H1 (cell line): ENCODE results near the gene ARL10. TPM values are rescaled to one million over a fixed set of nuclear protein-coding genes. Genes with fewer than 3 reads are reported as not detected.

Source experiments
- CTCF ChIA-PET: fragments of 300-600 bp; sonication (Branson Sonifier 250); formaldehyde crosslinking; loops from one replicate; lab custom pipeline; 2021; ENCODE audit not compliant: partially characterized antibody; lab: Charles Lee
- POLR2A ChIA-PET: fragments of 300-600 bp; sonication (Branson Sonifier 250); formaldehyde crosslinking; loops from one replicate; lab custom pipeline; 2021; ENCODE audit warnings: inconsistent platforms; ENCODE audit not compliant: partially characterized antibody; lab: Charles Lee
- DNase-seq, 2 experiments: peaks; one replicate each; pipeline versions ENCODE4 v3.0.0 to v3.0.0-alpha.2; 2010 to 2022; ENCODE audit warnings: low spot score in 2 of 2, low read depth in 1 of 2, mixed read lengths in 1 of 2
- FAIRE-seq: peaks from 2 replicates; lab custom pipeline; 2011; peaks lifted over from hg19 to GRCh38; lab: Jason Lieb, UNC
- H2AFZ ChIP-seq: 2 replicates; pipeline ENCODE4 v1.8.1; 2012; ENCODE audit warnings: low read length, inconsistent platforms
- H2AK5ac ChIP-seq: 2 replicates; pipeline ENCODE4 v1.6.1; 2013; ENCODE audit warnings: low read depth, low read length
- H2BK120ac ChIP-seq: replicated peaks from 2 replicates; pipeline ENCODE3; 2013; ENCODE audit warnings: low read depth, low read length, inconsistent platforms
- H2BK12ac ChIP-seq: 2 replicates; pipeline ENCODE4 v1.6.1; 2013; ENCODE audit warnings: low read depth, low read length
- H2BK15ac ChIP-seq: 2 replicates; pipeline ENCODE4 v1.6.1; 2013; ENCODE audit warnings: low read length
- H2BK20ac ChIP-seq: 2 replicates; pipeline ENCODE4 v1.6.1; 2013; ENCODE audit warnings: low read length
- H2BK5ac ChIP-seq: 2 replicates; pipeline ENCODE4 v1.6.1; 2013; ENCODE audit warnings: low read depth, low read length
- H3K14ac ChIP-seq: 2 replicates; pipeline ENCODE4 v1.6.1; 2013; ENCODE audit warnings: inconsistent platforms; ENCODE audit not compliant: insufficient read length
- H3K18ac ChIP-seq: 2 replicates; pipeline ENCODE4 v1.6.1; 2013; ENCODE audit warnings: low read length; ENCODE audit errors: extremely low read depth
- H3K23ac ChIP-seq: 2 replicates; pipeline ENCODE4 v1.6.1; 2013; ENCODE audit warnings: inconsistent platforms; ENCODE audit not compliant: insufficient read length
- H3K23me2 ChIP-seq: 2 replicates; pipeline ENCODE4 v1.6.1; 2013; ENCODE audit warnings: low read depth, low read length
- H3K27ac ChIP-seq: 2 replicates; pipeline ENCODE4 v1.6.1; 2011; ENCODE audit warnings: low read depth, low read length, inconsistent platforms
- H3K27me3 ChIP-seq, 4 experiments: replicated peaks in 1 of 4; 1 replicate in 1 of 4; 2 replicates in 3 of 4; pipeline versions ENCODE4 v1.6.1 to v1.8.1; 2011 to 2013; ENCODE audit warnings: low read length in 3 of 4, mild to moderate bottlenecking in 3 of 4, inconsistent platforms in 2 of 4, mixed read lengths in 2 of 4, moderate library complexity in 1 of 4; ENCODE audit not compliant: control insufficient read depth in 3 of 4, insufficient read depth in 3 of 4; ENCODE audit errors: extremely low read depth in 1 of 4
- H3K36me3 ChIP-seq, 4 experiments: 2 replicates each; pipeline versions ENCODE4 v1.6.1 to v1.8.1; 2011 to 2013; ENCODE audit warnings: mild to moderate bottlenecking in 4 of 4, low read length in 3 of 4, moderate library complexity in 2 of 4, control low read depth in 1 of 4, inconsistent platforms in 1 of 4; ENCODE audit not compliant: insufficient read depth in 4 of 4, control insufficient read depth in 2 of 4
- H3K4ac ChIP-seq: replicated peaks from 2 replicates; pipeline ENCODE3; 2013; ENCODE audit warnings: low read length, low read depth, mixed read lengths, inconsistent platforms; ENCODE audit not compliant: insufficient read length
- H3K4me1 ChIP-seq, 4 experiments: replicated peaks in 1 of 4; 1 replicate in 1 of 4; 2 replicates in 3 of 4; pipeline versions ENCODE4 v1.6.1 to v1.8.1; 2011 to 2013; ENCODE audit warnings: low read length in 3 of 4, inconsistent platforms in 2 of 4, mixed read lengths in 1 of 4; ENCODE audit not compliant: insufficient read depth in 4 of 4, control insufficient read depth in 3 of 4
- H3K4me2 ChIP-seq, 2 experiments: 2 replicates each; pipeline versions ENCODE4 v1.6.1 to v1.8.1; 2011 to 2013; ENCODE audit warnings: low read depth in 2 of 2, low read length in 2 of 2, control low read depth in 1 of 2, inconsistent platforms in 1 of 2, mild to moderate bottlenecking in 1 of 2; ENCODE audit not compliant: insufficient read depth in 1 of 2
- H3K4me3 ChIP-seq, 4 experiments: fragments of 200-600, 300-600 bp in 1 of 4; sonication (generic), shearing (Covaris generic), sonication (Bioruptor Twin) in 1 of 4; 2 replicates each; pipeline versions ENCODE4 v1.5.1 to v1.8.1; 2011 to 2016; ENCODE audit warnings: low read length in 4 of 4, low read depth in 3 of 4, control low read depth in 2 of 4, inconsistent platforms in 2 of 4, mild to moderate bottlenecking in 2 of 4, mixed read lengths in 1 of 4, moderate library complexity in 1 of 4; ENCODE audit not compliant: insufficient read depth in 2 of 4; ENCODE audit errors: extremely low read depth in 1 of 4
- H3K56ac ChIP-seq: replicated peaks from 2 replicates; pipeline ENCODE3; 2013; ENCODE audit warnings: low read depth, mild to moderate bottlenecking, mixed read lengths, low read length, inconsistent platforms; ENCODE audit not compliant: insufficient read length
- H3K79me1 ChIP-seq: 2 replicates; pipeline ENCODE4 v1.6.1; 2013; ENCODE audit warnings: low read depth, low read length, control low read depth
- H3K79me2 ChIP-seq, 2 experiments: 2 replicates each; pipeline versions ENCODE4 v1.6.1 to v1.8.1; 2012 to 2013; ENCODE audit warnings: low read length in 2 of 2, mild to moderate bottlenecking in 2 of 2, inconsistent platforms in 1 of 2; ENCODE audit not compliant: insufficient read depth in 2 of 2, control insufficient read depth in 1 of 2
- H3K9ac ChIP-seq, 4 experiments: replicated peaks in 1 of 4; 1 replicate in 1 of 4; 2 replicates in 3 of 4; pipeline versions ENCODE4 v1.6.1 to v1.8.1; 2011 to 2013; ENCODE audit warnings: low read depth in 3 of 4, low read length in 3 of 4, control low read depth in 2 of 4, mild to moderate bottlenecking in 2 of 4, moderate library complexity in 2 of 4, inconsistent platforms in 1 of 4; ENCODE audit errors: extremely low read depth in 1 of 4
- H3K9me3 ChIP-seq, 2 experiments: 2 replicates each; pipeline versions ENCODE4 v1.6.1 to v1.8.1; 2012 to 2013; ENCODE audit warnings: mild to moderate bottlenecking in 2 of 2, moderate library complexity in 2 of 2, control low read depth in 1 of 2, inconsistent platforms in 1 of 2, low read depth in 1 of 2, low read length in 1 of 2, mixed read lengths in 1 of 2; ENCODE audit not compliant: insufficient read depth in 2 of 2
- H4K20me1 ChIP-seq, 2 experiments: replicated peaks in 1 of 2; 2 replicates each; pipeline versions ENCODE3 to v1.8.1; 2011 to 2013; ENCODE audit warnings: inconsistent platforms in 2 of 2, low read length in 2 of 2, mild to moderate bottlenecking in 1 of 2; ENCODE audit not compliant: insufficient read depth in 2 of 2, control insufficient read depth in 1 of 2
- H4K5ac ChIP-seq: 2 replicates; pipeline ENCODE4 v1.6.1; 2013; ENCODE audit warnings: low read length, low read depth, mixed read lengths, inconsistent platforms; ENCODE audit not compliant: insufficient read length
- H4K8ac ChIP-seq: 2 replicates; pipeline ENCODE4 v1.8.0; 2013; ENCODE audit warnings: mild to moderate bottlenecking, moderate library complexity, low read length, inconsistent platforms; ENCODE audit not compliant: insufficient read depth; ENCODE audit errors: extremely low read depth
- H4K91ac ChIP-seq: replicated peaks from 2 replicates; pipeline ENCODE3; 2013; ENCODE audit warnings: low read length, mixed read lengths, inconsistent platforms; ENCODE audit not compliant: insufficient read length
- ASH2L ChIP-seq: fragments of 200-600, 300-600 bp; sonication (generic); IDR thresholded peaks from one replicate; pipeline ENCODE4 v1.7.1; 2017; ENCODE audit warnings: low read length
- CREB1 ChIP-seq: IDR thresholded peaks from 2 replicates; pipeline ENCODE4 v1.6.1; 2012; ENCODE audit warnings: inconsistent platforms
- CTBP2 ChIP-seq: IDR thresholded peaks from 2 replicates; pipeline ENCODE4 v1.7.0; 2011; ENCODE audit warnings: borderline replicate concordance, mild to moderate bottlenecking, moderate library complexity, mixed read lengths, low read length; ENCODE audit not compliant: insufficient read depth, insufficient read length
- EZH2 ChIP-seq: fragments of 200-600 bp; sonication (generic); IDR thresholded peaks from 2 replicates; pipeline ENCODE4 v1.7.1; 2012; ENCODE audit warnings: low read depth, mild to moderate bottlenecking, moderate library complexity, low read length, inconsistent platforms; ENCODE audit not compliant: severe bottlenecking
- FOSL1 ChIP-seq: IDR thresholded peaks from 2 replicates; pipeline ENCODE4 v1.6.1; 2011; ENCODE audit warnings: mild to moderate bottlenecking, low read depth, low read length, moderate library complexity; ENCODE audit not compliant: insufficient read depth
- HDAC2 ChIP-seq, 2 experiments: fragments of 300-600 bp in 1 of 2; sonication (generic) in 1 of 2; IDR thresholded peaks; 2 replicates each; pipeline ENCODE4 v1.6.1; 2011 to 2012; ENCODE audit warnings: low read depth in 2 of 2, low read length in 2 of 2, mild to moderate bottlenecking in 2 of 2, moderate library complexity in 2 of 2, borderline replicate concordance in 1 of 2, inconsistent platforms in 1 of 2
- JUN ChIP-seq: IDR thresholded peaks from 2 replicates; pipeline ENCODE4 v1.6.1; 2011; ENCODE audit warnings: low read depth, mild to moderate bottlenecking, improper control_type of control experiment, low read length
- POLR2AphosphoS5 ChIP-seq: IDR thresholded peaks from 2 replicates; pipeline ENCODE4 v1.6.1; 2011; ENCODE audit warnings: low read depth, low read length
- RAD21 ChIP-seq, 2 experiments: IDR thresholded peaks in 1 of 2; conservative IDR thresholded peaks in 1 of 2; 2 replicates each; pipeline ENCODE4 v1.6.1; 2011; ENCODE audit warnings: low read depth in 2 of 2, low read length in 2 of 2, improper control_type of control experiment in 1 of 2, inconsistent platforms in 1 of 2, mild to moderate bottlenecking in 1 of 2, moderate library complexity in 1 of 2
- SRF ChIP-seq: IDR thresholded peaks from 2 replicates; pipeline ENCODE4 v1.6.1; 2011; ENCODE audit warnings: mild to moderate bottlenecking, low read depth, low read length, moderate library complexity
- TBP ChIP-seq: IDR thresholded peaks from 2 replicates; pipeline ENCODE4 v1.6.1; 2011; ENCODE audit warnings: low read depth, low read length, improper control_type of control experiment
- ZNF274 ChIP-seq: IDR thresholded peaks from 2 replicates; pipeline ENCODE4 v1.7.0; 2012; ENCODE audit warnings: low read length, borderline replicate concordance; ENCODE audit errors: extremely low read depth
- WGBS, 2 experiments: shearing (Covaris generic) in 1 of 2; methylation state at CpG; one replicate each; pipeline versions ENCODE4 v1.1.6 to v1.1.7; 2013 to 2015; ENCODE audit warnings: low lambda C conversion rate in 2 of 2, mixed read lengths in 2 of 2, inconsistent platforms in 1 of 2, low coverage in 1 of 2, missing lambda C conversion rate in 1 of 2; ENCODE audit not compliant: insufficient replicate concordance in 2 of 2, insufficient coverage in 1 of 2, insufficient read length in 1 of 2; ENCODE audit errors: extremely low coverage in 1 of 2, missing lambda C conversion rate in 1 of 2; 5-methylcytosine and 5-hydroxymethylcytosine counted together
- polyA plus RNA-seq, 7 experiments: library from polyadenylated mRNA; depleted of rRNA in 3 of 7; stranded (reverse) in 5 of 7; unstranded in 2 of 7; fragments of >200 nt in 5 of 7; fragments of 200-250 nt in 2 of 7; gene quantifications; 1 replicate in 5 of 7; 2 replicates in 1 of 7; 4 replicates in 1 of 7; pipeline versions ENCODE4 v1.2.1 to v1.2.3, GENCODE V29; 2011 to 2013; ENCODE audit warnings: missing spikeins in 2 of 7, mixed read lengths in 2 of 7
- total RNA-seq: library from RNA; stranded (reverse); fragmentation: NEBNext Ultra II Directional; extraction: Animal tissue kit (Norgen Biotek cat#: 25700); gene quantifications from 2 replicates; pipeline ENCODE4 v1.2.1, GENCODE V29; 2021

ARL10 gene
- total and polyA plus RNA-seq, 2 of the 8 experiments (the other 6 are each of a cell fraction or from before 2014, with no cell fraction given): 3.1 to 7.4 TPM

DNA sequence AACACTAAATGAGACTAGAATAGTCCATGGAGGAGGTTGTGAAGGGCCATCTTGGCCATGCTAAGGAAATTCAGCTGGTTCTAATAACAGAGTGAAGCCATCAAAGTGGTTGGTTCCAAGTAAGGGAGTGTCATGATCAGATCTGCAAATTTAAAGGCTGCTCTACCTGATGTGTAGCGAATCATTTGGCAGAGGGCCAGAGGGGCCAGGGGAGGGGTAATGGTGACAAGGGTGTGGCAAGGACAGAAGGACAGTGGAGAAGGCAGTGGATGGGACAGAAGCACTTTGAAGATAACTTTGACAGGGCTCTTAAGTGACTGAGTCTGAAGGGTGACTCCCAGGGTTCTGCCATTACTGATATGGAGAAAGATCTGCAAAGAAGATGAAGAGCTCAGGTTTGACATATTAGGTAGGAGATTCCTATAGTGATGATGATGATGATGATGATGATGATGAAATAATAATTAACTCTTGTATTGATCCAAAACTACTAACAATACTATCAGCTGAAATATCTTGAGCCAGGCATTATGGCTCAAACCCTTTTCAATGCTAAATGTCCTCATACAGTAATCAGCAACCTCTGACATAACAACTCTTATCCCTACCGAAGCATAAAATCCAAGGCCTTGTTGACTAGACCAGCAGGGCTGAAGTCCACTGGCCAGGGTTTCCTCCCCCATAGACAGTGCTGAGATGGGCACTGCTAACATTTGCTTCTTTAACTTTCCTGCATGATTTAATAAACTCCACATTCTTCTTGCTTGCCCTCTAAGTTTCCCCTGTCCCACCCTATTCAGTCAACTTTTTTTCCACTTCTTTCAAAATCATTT is 23.7 kb upstream of the ARL10 start:
- Histone ChIP-seq H2BK20ac (no peak overlapping the region), H2BK5ac (no peak overlapping the region), H3K14ac (no peak overlapping the region), H3K4me3 (no peak overlapping the region), H3K79me1 (no peaks in the 10 kb centered on the region), H2BK120ac (no peak overlapping the region), H3K23ac (no peak overlapping the region), H3K23me2 (no peaks in the 10 kb centered on the region), H3K4ac (no peak overlapping the region), H3K4me2 (no peak overlapping the region), H4K5ac (no peak overlapping the region), H4K8ac (no peak overlapping the region), H2AK5ac (no peak overlapping the region), H2AFZ (no peak overlapping the region), H3K9ac (no peak overlapping the region), H3K27me3 (no peaks in the 10 kb centered on the region), H3K18ac (no peak overlapping the region), H4K91ac (no peak overlapping the region), H3K27ac (no peak overlapping the region), H3K79me2 (no peaks in the 10 kb centered on the region), H3K4me1 (no peaks in the 10 kb centered on the region), H3K56ac (no peak overlapping the region), H3K9me3 (no peaks in the 10 kb centered on the region), H2BK12ac (no peak overlapping the region), H3K36me3 (peaks cover 8 to 24% (median 20%) of the 10 kb centered on the region in 4 experiments), H2BK15ac (no peak overlapping the region), H4K20me1 (no peaks in the 10 kb centered on the region)
- DNase-seq: no peak
- 92% methylated on average over 2 of the region's 2 CpGs; no CpG with 5 or more reads in 1 of the 2 experiments for WGBS, 2 experiments
- POLR2A ChIA-PET: interaction anchor here (1.8 kb wide), 1 partner anchor 13 kb away, joined by 5 read pairs; no protein-coding TSS in a partner anchor
- FAIRE-seq: no peak
- CTCF ChIA-PET: interaction anchor here (0.7 to 1.1 kb wide), 2 partner anchors 13 to 38 kb away, joined by 3 to 4 read pairs; no protein-coding TSS in a partner anchor
- TF ChIP-seq POLR2AphosphoS5 (no peak), HDAC2 (IDR thresholded peaks at IDR 0.05; ENCODE audit: borderline replicate concordance in 1 of 2, low read depth in 2 of 2, low read length in 2 of 2) (no peak), RAD21 (IDR thresholded peaks at IDR 0.05 in 1 of 2, conservative IDR thresholded peaks at IDR 0.05 in 1 of 2; ENCODE audit: low read depth in 2 of 2, low read length in 2 of 2) (no peak), EZH2 (no peak), ZNF274 (no peak), FOSL1 (no peak), ASH2L (no peak), CTBP2 (no peak), CREB1 (no peak), SRF (no peak), TBP (no peak), JUN (no peak)
